HepG2 (cell line): ENCODE measurements around the gene IYD. TPM values are rescaled to one million over a fixed set of nuclear protein-coding genes. Genes with fewer than 3 reads are reported as not detected.

Experiments used
- AGO1 ChIP-seq: fragments of 200-400 bp; formaldehyde crosslinking; IDR thresholded peaks from 2 replicates; pipeline ENCODE4 v1.6.1; 2017; ENCODE audit warnings: mild to moderate bottlenecking, low read depth, low read length, moderate library complexity; ENCODE audit not compliant: poor library complexity, severe bottlenecking
- DNMT1 ChIP-seq: sonication (generic); formaldehyde crosslinking; IDR thresholded peaks from 2 replicates; pipeline ENCODE4 v1.5.1; 2020; ENCODE audit warnings: mild to moderate bottlenecking, missing genetic modification reagents
- DNMT3B ChIP-seq: conservative IDR thresholded peaks from 2 replicates; pipeline ENCODE4 v1.6.1; 2016; ENCODE audit warnings: missing biosample characterization, control low read depth
- HDAC2 ChIP-seq: sonication (generic); formaldehyde crosslinking; IDR thresholded peaks from 2 replicates; pipeline ENCODE4 v1.4.0; 2020; ENCODE audit warnings: missing genetic modification reagents
- PHF20 ChIP-seq: sonication (generic); formaldehyde crosslinking; IDR thresholded peaks from 2 replicates; pipeline ENCODE4 v1.5.0; 2020; ENCODE audit warnings: mild to moderate bottlenecking, missing genetic modification reagents
- PRPF4 ChIP-seq: fragments of 200-400 bp; formaldehyde crosslinking; IDR thresholded peaks from 2 replicates; pipeline ENCODE4 v1.6.1; 2016; ENCODE audit warnings: low read length, low read depth; ENCODE audit not compliant: poor library complexity, severe bottlenecking
- PTBP1 ChIP-seq: fragments of 200-400 bp; formaldehyde crosslinking; IDR thresholded peaks from 2 replicates; pipeline ENCODE4 v1.6.1; 2018; ENCODE audit warnings: low read length, low read depth; ENCODE audit not compliant: poor library complexity, severe bottlenecking
- RAD21 ChIP-seq: fragments of 450-650 bp; formaldehyde crosslinking; IDR thresholded peaks from 2 replicates; pipeline ENCODE4 v1.5.0; 2020; ENCODE audit warnings: mild to moderate bottlenecking
- RFXAP ChIP-seq: sonication (generic); formaldehyde crosslinking; IDR thresholded peaks from 2 replicates; pipeline ENCODE4 v1.4.0; 2020; ENCODE audit warnings: missing genetic modification reagents, borderline replicate concordance
- SETDB1 ChIP-seq: sonication (generic); formaldehyde crosslinking; IDR thresholded peaks from 2 replicates; pipeline ENCODE4 v1.5.1; 2020; ENCODE audit warnings: missing genetic modification reagents, mild to moderate bottlenecking, borderline replicate concordance
- SKI ChIP-seq: fragments of 450-650 bp; IDR thresholded peaks from one replicate; pipeline ENCODE4 v1.6.1; 2018; ENCODE audit warnings: mild to moderate bottlenecking; ENCODE audit not compliant: partially characterized antibody
- ZNF292 ChIP-seq: sonication (generic); formaldehyde crosslinking; IDR thresholded peaks from 2 replicates; pipeline ENCODE4 v1.8.1; 2022; ENCODE audit warnings: mild to moderate bottlenecking, low read depth, missing genetic modification reagents, borderline replicate concordance
- ZNF367 ChIP-seq: sonication (generic); formaldehyde crosslinking; IDR thresholded peaks from 2 replicates; pipeline ENCODE4 v1.4.0; 2020; ENCODE audit warnings: missing genetic modification reagents, borderline replicate concordance
- ZNF451 ChIP-seq: sonication (generic); formaldehyde crosslinking; IDR thresholded peaks from 2 replicates; pipeline ENCODE4 v1.5.0; 2020; ENCODE audit warnings: mild to moderate bottlenecking, missing genetic modification reagents
- ZNF678 ChIP-seq: sonication (generic); formaldehyde crosslinking; IDR thresholded peaks from 2 replicates; pipeline ENCODE4 v1.4.0; 2020; ENCODE audit warnings: mild to moderate bottlenecking, missing genetic modification reagents
- polyA plus RNA-seq, 8 experiments: library from polyadenylated mRNA; depleted of rRNA in 3 of 8; stranded (reverse) in 7 of 8; unstranded in 1 of 8; fragments of >200 nt; fragmentation: Illumina TruSeq in 4 of 8; extraction: Trizol in 4 of 8; gene quantifications; 2 replicates each; pipeline versions ENCODE4 v1.2.1 to v1.2.3, GENCODE V29; 2011 to 2016; ENCODE audit warnings: low read depth in 4 of 8, missing spikeins in 1 of 8, mixed read lengths in 1 of 8; ENCODE audit not compliant: insufficient read depth in 1 of 8
- total RNA-seq, 5 experiments: library from RNA; depleted of rRNA; stranded (reverse); fragments of >200 nt; fragmentation: Illumina TruSeq; extraction: Trizol; gene quantifications; 2 replicates each; pipeline ENCODE4 v1.2.3, GENCODE V29; 2016; ENCODE audit warnings: low read depth in 1 of 5
- TF ChIP-seq, protein P1 (sequence below): sonication (generic); formaldehyde crosslinking; conservative IDR thresholded peaks from 2 replicates; pipeline ENCODE4 v1.4.0; 2020; ENCODE audit warnings: missing genetic modification reagents
- TF ChIP-seq, protein P2 (sequence below): sonication (generic); formaldehyde crosslinking; IDR thresholded peaks from 2 replicates; pipeline ENCODE4 v1.4.0; 2020; ENCODE audit warnings: missing genetic modification reagents
- TF ChIP-seq, protein P3 (sequence below): sonication (generic); formaldehyde crosslinking; IDR thresholded peaks from 2 replicates; pipeline ENCODE4 v1.5.1; 2020; ENCODE audit warnings: mild to moderate bottlenecking, missing genetic modification reagents, borderline replicate concordance

The IYD gene
- total and polyA plus RNA-seq, 2 of the 13 experiments (the other 11 are each of a cell fraction or from before 2014, with no cell fraction given): 0.01 to 0.46 TPM

GRCh38 chr6:150418827-150419594 is 50.2 kb downstream of the IYD start (continued):
- TF ChIP-seq, protein P1, sequence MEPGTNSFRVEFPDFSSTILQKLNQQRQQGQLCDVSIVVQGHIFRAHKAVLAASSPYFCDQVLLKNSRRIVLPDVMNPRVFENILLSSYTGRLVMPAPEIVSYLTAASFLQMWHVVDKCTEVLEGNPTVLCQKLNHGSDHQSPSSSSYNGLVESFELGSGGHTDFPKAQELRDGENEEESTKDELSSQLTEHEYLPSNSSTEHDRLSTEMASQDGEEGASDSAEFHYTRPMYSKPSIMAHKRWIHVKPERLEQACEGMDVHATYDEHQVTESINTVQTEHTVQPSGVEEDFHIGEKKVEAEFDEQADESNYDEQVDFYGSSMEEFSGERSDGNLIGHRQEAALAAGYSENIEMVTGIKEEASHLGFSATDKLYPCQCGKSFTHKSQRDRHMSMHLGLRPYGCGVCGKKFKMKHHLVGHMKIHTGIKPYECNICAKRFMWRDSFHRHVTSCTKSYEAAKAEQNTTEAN (CRISPR knock-in tag): 0 out of 2 replicates have a peak, but pooled peaks have one; percentile 36
- peak; percentile 70 for TF ChIP-seq RAD21 (CRISPR knock-in tag)
- no peak for TF ChIP-seq PTBP1
- no peak for TF ChIP-seq ZNF451 (CRISPR knock-in tag)
- TF ChIP-seq, protein P2, sequence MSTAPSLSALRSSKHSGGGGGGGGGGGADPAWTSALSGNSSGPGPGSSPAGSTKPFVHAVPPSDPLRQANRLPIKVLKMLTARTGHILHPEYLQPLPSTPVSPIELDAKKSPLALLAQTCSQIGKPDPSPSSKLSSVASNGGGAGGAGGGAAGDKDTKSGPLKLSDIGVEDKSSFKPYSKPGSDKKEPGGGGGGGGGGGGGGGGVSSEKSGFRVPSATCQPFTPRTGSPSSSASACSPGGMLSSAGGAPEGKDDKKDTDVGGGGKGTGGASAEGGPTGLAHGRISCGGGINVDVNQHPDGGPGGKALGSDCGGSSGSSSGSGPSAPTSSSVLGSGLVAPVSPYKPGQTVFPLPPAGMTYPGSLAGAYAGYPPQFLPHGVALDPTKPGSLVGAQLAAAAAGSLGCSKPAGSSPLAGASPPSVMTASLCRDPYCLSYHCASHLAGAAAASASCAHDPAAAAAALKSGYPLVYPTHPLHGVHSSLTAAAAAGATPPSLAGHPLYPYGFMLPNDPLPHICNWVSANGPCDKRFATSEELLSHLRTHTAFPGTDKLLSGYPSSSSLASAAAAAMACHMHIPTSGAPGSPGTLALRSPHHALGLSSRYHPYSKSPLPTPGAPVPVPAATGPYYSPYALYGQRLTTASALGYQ: no peak
- TF ChIP-seq, protein P3, sequence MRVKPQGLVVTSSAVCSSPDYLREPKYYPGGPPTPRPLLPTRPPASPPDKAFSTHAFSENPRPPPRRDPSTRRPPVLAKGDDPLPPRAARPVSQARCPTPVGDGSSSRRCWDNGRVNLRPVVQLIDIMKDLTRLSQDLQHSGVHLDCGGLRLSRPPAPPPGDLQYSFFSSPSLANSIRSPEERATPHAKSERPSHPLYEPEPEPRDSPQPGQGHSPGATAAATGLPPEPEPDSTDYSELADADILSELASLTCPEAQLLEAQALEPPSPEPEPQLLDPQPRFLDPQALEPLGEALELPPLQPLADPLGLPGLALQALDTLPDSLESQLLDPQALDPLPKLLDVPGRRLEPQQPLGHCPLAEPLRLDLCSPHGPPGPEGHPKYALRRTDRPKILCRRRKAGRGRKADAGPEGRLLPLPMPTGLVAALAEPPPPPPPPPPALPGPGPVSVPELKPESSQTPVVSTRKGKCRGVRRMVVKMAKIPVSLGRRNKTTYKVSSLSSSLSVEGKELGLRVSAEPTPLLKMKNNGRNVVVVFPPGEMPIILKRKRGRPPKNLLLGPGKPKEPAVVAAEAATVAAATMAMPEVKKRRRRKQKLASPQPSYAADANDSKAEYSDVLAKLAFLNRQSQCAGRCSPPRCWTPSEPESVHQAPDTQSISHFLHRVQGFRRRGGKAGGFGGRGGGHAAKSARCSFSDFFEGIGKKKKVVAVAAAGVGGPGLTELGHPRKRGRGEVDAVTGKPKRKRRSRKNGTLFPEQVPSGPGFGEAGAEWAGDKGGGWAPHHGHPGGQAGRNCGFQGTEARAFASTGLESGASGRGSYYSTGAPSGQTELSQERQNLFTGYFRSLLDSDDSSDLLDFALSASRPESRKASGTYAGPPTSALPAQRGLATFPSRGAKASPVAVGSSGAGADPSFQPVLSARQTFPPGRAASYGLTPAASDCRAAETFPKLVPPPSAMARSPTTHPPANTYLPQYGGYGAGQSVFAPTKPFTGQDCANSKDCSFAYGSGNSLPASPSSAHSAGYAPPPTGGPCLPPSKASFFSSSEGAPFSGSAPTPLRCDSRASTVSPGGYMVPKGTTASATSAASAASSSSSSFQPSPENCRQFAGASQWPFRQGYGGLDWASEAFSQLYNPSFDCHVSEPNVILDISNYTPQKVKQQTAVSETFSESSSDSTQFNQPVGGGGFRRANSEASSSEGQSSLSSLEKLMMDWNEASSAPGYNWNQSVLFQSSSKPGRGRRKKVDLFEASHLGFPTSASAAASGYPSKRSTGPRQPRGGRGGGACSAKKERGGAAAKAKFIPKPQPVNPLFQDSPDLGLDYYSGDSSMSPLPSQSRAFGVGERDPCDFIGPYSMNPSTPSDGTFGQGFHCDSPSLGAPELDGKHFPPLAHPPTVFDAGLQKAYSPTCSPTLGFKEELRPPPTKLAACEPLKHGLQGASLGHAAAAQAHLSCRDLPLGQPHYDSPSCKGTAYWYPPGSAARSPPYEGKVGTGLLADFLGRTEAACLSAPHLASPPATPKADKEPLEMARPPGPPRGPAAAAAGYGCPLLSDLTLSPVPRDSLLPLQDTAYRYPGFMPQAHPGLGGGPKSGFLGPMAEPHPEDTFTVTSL (CRISPR knock-in tag): no peak
- no peak for TF ChIP-seq HDAC2 (CRISPR knock-in tag)
- no peak for TF ChIP-seq ZNF292
- TF ChIP-seq ZNF367 (CRISPR knock-in tag): no peak
- no peak for TF ChIP-seq AGO1
- no peak for TF ChIP-seq DNMT3B (CRISPR knock-in tag)
- TF ChIP-seq SETDB1 (CRISPR knock-in tag): no peak
- TF ChIP-seq DNMT1 (CRISPR knock-in tag): 0 out of 2 replicates have a peak, but pooled peaks have one; percentile 35
- no peak for TF ChIP-seq PHF20 (CRISPR knock-in tag)
- no peak for TF ChIP-seq ZNF678 (CRISPR knock-in tag)
- TF ChIP-seq SKI: no peak
- TF ChIP-seq PRPF4: no peak
- no peak for TF ChIP-seq RFXAP (CRISPR knock-in tag)
